Inferior parietal cortex (tissue), 1 donor: ENCODE results near the gene PLA2G12B.

Experiments
- DNase-seq: peaks from one replicate; pipeline ENCODE4 v3.0.0-alpha.2; 2016; ENCODE audit errors: extremely low spot score

PLA2G12B gene

DNA sequence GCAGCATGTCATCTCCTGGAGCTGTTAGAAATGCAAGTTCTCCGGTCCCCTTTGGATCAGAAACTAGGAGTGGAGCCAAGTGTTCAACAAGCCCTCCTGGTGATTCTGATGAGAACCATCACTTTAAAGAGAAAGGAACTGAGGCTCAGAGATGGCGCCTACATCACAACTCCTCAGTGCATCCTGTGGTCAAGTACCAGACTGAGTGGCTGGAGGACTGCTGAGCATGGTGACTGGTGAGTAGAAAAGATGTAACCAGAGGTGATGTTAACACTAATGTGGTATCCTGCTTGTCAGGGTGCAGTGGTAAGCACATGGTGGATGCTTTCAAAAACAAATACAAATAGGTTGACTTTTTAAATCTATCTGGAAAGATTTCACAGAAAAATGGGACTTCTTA lies 64.5 kb downstream of the PLA2G12B start:
- no peak for DNase-seq

DNA sequence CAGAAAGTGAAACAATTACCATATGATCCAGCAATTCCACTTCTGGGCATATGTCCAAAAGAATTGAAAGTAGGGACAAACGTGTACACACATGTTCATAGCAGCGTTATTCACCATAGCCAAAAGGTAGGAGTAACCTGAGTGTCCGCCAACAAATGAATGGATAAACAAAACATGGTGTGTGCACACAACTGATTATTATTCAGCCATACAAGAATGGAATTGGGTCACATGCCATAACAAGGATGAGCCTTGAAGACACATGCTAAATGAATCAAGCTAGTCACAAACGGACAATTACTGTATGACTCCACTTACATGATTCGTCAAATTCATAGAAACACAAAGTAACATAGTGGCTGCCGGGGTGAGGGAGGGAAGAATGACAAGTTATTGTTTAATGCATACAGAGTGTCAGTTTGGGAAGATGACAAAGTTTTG lies 65.2 kb downstream of the PLA2G12B start:
- no peak for DNase-seq

DNA sequence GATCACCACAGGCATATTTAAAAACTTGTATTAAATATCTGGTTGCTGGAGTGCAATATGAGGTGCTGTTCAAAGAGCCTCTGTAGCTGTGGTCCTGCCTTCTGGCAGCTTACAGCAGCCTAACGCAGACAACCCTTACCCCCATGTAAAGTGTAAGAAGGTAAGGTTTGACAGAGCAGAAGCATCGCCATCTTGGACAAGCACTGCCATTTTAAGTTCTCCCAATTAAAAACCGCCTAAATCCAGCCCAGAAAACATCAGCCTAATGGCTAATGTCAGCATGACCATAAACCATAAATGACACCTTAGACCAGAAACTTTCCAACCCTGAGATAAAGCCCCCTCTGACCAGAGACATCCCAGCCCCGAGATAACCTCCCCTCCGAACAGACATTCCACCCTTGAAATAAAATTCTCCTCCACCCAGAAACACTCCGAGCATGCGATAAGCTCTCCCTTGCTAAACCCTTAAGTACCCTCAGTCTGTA lies 66.4 kb downstream of the PLA2G12B start:
- no peak for DNase-seq

DNA sequence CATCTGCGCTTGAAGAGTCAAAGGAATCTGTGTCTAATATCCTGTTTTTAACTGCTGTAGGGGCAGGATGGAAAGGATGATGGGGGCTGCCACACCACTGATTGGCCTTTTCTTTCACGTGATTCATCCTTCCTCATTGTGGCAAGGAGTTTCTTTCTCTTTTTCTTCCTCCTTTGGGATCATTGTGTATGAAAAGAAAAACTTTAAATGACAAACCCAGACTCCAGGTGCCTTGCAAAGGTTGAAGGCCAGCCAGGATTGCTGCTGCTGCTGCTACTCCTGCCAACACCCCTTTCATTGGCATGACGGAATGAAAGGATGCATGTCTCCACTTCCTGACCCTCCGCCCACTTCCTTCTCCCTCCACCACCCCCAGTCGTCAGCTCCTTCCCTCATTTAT lies 67.6 kb downstream of the PLA2G12B start:
- no peak for DNase-seq

DNA sequence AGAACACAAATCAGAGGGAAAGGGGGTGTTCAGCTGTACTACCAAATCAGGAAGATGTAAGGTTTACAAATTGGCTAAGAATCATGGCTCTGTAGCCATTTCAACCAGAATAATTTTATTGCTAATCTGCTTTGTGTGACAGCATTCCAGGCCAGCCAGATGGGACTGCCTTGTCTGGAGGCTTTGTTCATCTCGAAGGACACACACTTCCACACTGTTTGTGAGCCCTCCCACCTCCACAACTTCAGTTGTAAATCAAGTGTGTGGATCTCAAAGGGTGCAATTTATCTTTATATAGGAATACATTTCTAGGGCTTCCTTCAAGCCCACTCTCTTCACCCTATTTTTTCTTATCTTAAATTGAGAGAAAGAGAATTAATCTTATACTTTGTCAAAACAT lies 68.0 kb downstream of the PLA2G12B start:
- DNase-seq = no peak

DNA sequence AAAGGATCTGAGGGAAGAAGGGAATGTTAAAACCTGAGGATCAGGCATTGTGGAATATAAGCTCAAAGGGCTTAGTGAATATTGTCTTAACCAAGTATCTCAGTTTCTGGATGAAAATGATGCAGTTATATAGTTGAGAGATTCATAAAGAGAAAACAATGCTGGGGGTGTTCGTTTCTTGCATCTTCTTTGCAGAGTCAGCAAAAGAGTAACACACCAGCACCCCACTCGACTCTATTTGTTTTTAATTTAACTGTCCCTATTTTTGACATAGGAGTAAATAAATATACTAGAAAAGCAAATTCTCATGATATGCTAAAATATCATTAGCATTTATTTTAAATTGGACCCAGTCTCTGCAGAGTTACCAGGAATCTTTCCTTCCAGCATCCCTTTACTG lies 68.7 kb downstream of the PLA2G12B start:
- no peak for DNase-seq
